Hematopoietic multipotent progenitor cell treated with erythropoietin and hydrocortisone succinate and interleukin-3 and kit ligand, for 17 days (in vitro differentiated cells): Measurements from ENCODE around the gene ZRANB1.

Experiments
- DNase-seq: peaks from one replicate; pipeline ENCODE4 v3.0.0-alpha.2; 2015; ENCODE audit warnings: low spot score

The ZRANB1 gene

GRCh38 chr10:125021686-125022344 is 79.9 kb downstream of the ZRANB1 start:
- DNase-seq: no peak

GRCh38 chr10:125022671-125023070 is 80.7 kb downstream of the ZRANB1 start:
- no peak for DNase-seq

- DNase-seq: no peak
Observed at GRCh38 chr10:125023255-125023654, 81.3 kb downstream of the ZRANB1 start.

GRCh38 chr10:125023862-125024496 is 82.1 kb downstream of the ZRANB1 start:
- DNase-seq: no peak

GRCh38 chr10:125024497-125025234 is 82.7 kb downstream of the ZRANB1 start:
- DNase-seq: no peak

GRCh38 chr10:125025341-125025740 is 83.4 kb downstream of the ZRANB1 start:
- DNase-seq: no peak

GRCh38 chr10:125026036-125026931 is 84.4 kb downstream of the ZRANB1 start:
- DNase-seq: no peak

GRCh38 chr10:125026974-125027735 is 85.2 kb downstream of the ZRANB1 start:
- DNase-seq: no peak

- DNase-seq: no peak
Observed at GRCh38 chr10:125027871-125028869, 86.2 kb downstream of the ZRANB1 start.

- DNase-seq: no peak
Observed at GRCh38 chr10:125029584-125030242, 87.8 kb downstream of the ZRANB1 start.

- DNase-seq: no peak
Observed at GRCh38 chr10:125030567-125031197, 88.8 kb downstream of the ZRANB1 start.

- no peak for DNase-seq
Observed at GRCh38 chr10:125032474-125033020, 90.6 kb downstream of the ZRANB1 start.

GRCh38 chr10:125033146-125033924 is 91.4 kb downstream of the ZRANB1 start:
- DNase-seq: no peak

GRCh38 chr10:125034675-125035074 is 92.8 kb downstream of the ZRANB1 start:
- no peak for DNase-seq

GRCh38 chr10:125035136-125035535 is 93.2 kb downstream of the ZRANB1 start:
- no peak for DNase-seq

GRCh38 chr10:125035588-125036295 is 93.8 kb downstream of the ZRANB1 start:
- no peak for DNase-seq

GRCh38 chr10:125037145-125037877 is 95.4 kb downstream of the ZRANB1 start:
- DNase-seq: no peak
